Panc1 (cell line): ENCODE data around the gene TFAP2D.

Source experiments
- POLR2AphosphoS5 ChIP-seq: IDR thresholded peaks from 2 replicates; pipeline ENCODE4 v1.6.1; 2012; ENCODE audit warnings: mild to moderate bottlenecking, low read depth, low read length, moderate library complexity
- TF ChIP-seq, protein P1 (sequence below): fragments of 450-650 bp; IDR thresholded peaks from 2 replicates; pipeline ENCODE4 v1.5.1; 2017; ENCODE audit warnings: mild to moderate bottlenecking

DNA sequence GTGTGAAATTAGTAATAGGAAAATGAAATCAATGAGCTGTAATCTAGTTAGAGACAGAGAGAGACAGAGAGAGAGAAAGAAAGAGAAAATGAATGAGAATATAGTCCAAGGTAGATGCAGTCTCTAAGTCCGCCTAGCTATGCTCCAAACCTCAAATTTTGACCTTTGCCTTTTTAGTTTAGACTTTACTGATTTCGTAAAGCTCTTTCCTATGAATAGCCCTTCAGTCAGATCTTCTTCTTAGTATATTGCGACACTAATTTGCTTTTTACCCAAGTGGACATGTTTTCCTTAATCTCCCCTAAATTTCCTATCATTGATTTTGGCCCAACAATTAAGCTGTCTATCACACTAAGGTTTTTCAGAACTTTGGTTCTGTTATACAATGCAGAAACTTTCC, 49.5 kb downstream of the TFAP2D start:
- no peak for TF ChIP-seq POLR2AphosphoS5
- TF ChIP-seq, protein P1, sequence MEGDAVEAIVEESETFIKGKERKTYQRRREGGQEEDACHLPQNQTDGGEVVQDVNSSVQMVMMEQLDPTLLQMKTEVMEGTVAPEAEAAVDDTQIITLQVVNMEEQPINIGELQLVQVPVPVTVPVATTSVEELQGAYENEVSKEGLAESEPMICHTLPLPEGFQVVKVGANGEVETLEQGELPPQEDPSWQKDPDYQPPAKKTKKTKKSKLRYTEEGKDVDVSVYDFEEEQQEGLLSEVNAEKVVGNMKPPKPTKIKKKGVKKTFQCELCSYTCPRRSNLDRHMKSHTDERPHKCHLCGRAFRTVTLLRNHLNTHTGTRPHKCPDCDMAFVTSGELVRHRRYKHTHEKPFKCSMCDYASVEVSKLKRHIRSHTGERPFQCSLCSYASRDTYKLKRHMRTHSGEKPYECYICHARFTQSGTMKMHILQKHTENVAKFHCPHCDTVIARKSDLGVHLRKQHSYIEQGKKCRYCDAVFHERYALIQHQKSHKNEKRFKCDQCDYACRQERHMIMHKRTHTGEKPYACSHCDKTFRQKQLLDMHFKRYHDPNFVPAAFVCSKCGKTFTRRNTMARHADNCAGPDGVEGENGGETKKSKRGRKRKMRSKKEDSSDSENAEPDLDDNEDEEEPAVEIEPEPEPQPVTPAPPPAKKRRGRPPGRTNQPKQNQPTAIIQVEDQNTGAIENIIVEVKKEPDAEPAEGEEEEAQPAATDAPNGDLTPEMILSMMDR, result no peak
